ENCODE results near the gene CAPN15. TPM values are rescaled to one million over a fixed set of nuclear protein-coding genes. Genes with fewer than 3 reads are reported as not detected.

Gene CAPN15
- total and polyA plus RNA-seq, 2 of the 4 experiments (the other 2 are of a cell fraction) = 9.3 to 24.3 TPM

DNA sequence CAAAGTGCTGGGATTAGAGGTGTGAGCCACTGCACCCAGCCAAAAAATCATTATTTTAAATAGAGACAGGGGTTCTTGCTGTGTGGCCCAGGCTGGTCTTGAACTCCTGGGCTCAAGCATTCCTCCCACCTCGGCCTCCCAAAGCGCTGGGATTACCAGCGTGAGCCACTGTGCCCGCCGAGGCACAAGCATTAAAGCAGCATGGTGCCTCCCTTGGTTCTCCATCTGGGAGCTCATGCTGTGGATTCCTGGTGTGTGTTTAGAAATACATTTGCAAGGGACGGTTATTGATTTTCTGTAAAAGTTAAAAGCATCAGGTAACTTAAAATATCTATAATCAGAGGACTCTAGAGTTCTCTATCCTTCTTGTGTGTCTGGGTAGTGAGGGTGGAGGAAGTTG, 14.7 kb upstream of the CAPN15 start:
- no peak overlapping the region for H3K4ac ChIP-seq (ENCODE audit: low read depth, low read length)
- WGBS, 2 experiments (ENCODE audit: extremely low coverage in 2 of 2, insufficient read length in 1 of 2) = no CpG with 5 or more reads among the region's 6 CpGs
- dilution Hi-C loops (cut with HindIII; ENCODE audit: low sequenced_read_pairs, unreplicated experiment) (no loop called here), in situ Hi-C loops (cut with MboI; ENCODE audit: low sequenced_read_pairs) (no loop called here), intact Hi-C loops (cut with micrococcal nuclease) (no loop called here)
- H3K4me3 ChIP-seq (ENCODE audit: insufficient read depth, low read depth, low read length) = no peak overlapping the region
- H2AK9ac ChIP-seq (replicated peaks; ENCODE audit: low read depth, low read length, poor library complexity) = no peak overlapping the region
- H2BK5ac ChIP-seq (ENCODE audit: low read depth, low read length, poor library complexity, severe bottlenecking) = no peak overlapping the region
- no peak overlapping the region for H3K56ac ChIP-seq (ENCODE audit: extremely low read depth, insufficient read depth, low read length)
- no peaks in the 10 kb centered on the region for H3K4me1 ChIP-seq (ENCODE audit: control insufficient read depth, insufficient read depth, low read length)
- 0 out of 2 replicates have a peak, but pooled peaks cover 3% of the 10 kb centered on the region for H3K9me1 ChIP-seq (ENCODE audit: insufficient read depth, low read length)
- no peak overlapping the region for H3K14ac ChIP-seq (replicated peaks; ENCODE audit: low read depth, low read length)
- no peak overlapping the region for H3K4me2 ChIP-seq (ENCODE audit: low read depth, low read length)
- H2BK15ac ChIP-seq (ENCODE audit: low read depth, low read length) = no peak overlapping the region
- peaks cover 33% of the 10 kb centered on the region for H3K36me3 ChIP-seq (ENCODE audit: control insufficient read depth, insufficient read depth, low read length)
- H3K27ac ChIP-seq (ENCODE audit: insufficient read depth, low read length) = no peak overlapping the region
- TF ChIP-seq CHD1 (IDR thresholded peaks at IDR 0.05; ENCODE audit: low read depth, low read length) (no peak), MAFK (IDR thresholded peaks at IDR 0.05; ENCODE audit: low read depth, low read length) (no peak), RAD21 (IDR thresholded peaks at IDR 0.05; ENCODE audit: low read length) (no peak), CEBPB (IDR thresholded peaks at IDR 0.05; ENCODE audit: low read depth, low read length) (no peak), RFX5 (IDR thresholded peaks at IDR 0.05; ENCODE audit: low read depth, low read length) (no peak), NFE2L2 (IDR thresholded peaks at IDR 0.05; ENCODE audit: low read depth, low read length) (no peak)
- TF ChIP-seq, protein P1, sequence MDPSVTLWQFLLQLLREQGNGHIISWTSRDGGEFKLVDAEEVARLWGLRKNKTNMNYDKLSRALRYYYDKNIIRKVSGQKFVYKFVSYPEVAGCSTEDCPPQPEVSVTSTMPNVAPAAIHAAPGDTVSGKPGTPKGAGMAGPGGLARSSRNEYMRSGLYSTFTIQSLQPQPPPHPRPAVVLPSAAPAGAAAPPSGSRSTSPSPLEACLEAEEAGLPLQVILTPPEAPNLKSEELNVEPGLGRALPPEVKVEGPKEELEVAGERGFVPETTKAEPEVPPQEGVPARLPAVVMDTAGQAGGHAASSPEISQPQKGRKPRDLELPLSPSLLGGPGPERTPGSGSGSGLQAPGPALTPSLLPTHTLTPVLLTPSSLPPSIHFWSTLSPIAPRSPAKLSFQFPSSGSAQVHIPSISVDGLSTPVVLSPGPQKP (IDR thresholded peaks at IDR 0.05; ENCODE audit: borderline replicate concordance, low read depth, low read length) = no peak
- TF ChIP-seq, protein P2, sequence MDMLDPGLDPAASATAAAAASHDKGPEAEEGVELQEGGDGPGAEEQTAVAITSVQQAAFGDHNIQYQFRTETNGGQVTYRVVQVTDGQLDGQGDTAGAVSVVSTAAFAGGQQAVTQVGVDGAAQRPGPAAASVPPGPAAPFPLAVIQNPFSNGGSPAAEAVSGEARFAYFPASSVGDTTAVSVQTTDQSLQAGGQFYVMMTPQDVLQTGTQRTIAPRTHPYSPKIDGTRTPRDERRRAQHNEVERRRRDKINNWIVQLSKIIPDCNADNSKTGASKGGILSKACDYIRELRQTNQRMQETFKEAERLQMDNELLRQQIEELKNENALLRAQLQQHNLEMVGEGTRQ (IDR thresholded peaks at IDR 0.05; ENCODE audit: low read depth, low read length) = no peak
- TF ChIP-seq, protein P3, sequence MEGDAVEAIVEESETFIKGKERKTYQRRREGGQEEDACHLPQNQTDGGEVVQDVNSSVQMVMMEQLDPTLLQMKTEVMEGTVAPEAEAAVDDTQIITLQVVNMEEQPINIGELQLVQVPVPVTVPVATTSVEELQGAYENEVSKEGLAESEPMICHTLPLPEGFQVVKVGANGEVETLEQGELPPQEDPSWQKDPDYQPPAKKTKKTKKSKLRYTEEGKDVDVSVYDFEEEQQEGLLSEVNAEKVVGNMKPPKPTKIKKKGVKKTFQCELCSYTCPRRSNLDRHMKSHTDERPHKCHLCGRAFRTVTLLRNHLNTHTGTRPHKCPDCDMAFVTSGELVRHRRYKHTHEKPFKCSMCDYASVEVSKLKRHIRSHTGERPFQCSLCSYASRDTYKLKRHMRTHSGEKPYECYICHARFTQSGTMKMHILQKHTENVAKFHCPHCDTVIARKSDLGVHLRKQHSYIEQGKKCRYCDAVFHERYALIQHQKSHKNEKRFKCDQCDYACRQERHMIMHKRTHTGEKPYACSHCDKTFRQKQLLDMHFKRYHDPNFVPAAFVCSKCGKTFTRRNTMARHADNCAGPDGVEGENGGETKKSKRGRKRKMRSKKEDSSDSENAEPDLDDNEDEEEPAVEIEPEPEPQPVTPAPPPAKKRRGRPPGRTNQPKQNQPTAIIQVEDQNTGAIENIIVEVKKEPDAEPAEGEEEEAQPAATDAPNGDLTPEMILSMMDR (conservative IDR thresholded peaks at IDR 0.05; ENCODE audit: low read depth, low read length) = no peak
- ChIA-PET CTCF (no interaction called here), POLR2A (ENCODE audit: unreplicated experiment) (no interaction called here)
- no peak overlapping the region for H2BK20ac ChIP-seq (ENCODE audit: low read depth, low read length)
- BruUV-seq (replicated peaks) = no TSS peak
- H3K9ac ChIP-seq (ENCODE audit: low read depth, low read length) = no peak overlapping the region
- H2AK5ac ChIP-seq (ENCODE audit: low read depth, low read length) = no peak overlapping the region
- no peaks in the 10 kb centered on the region for H3K9me3 ChIP-seq (ENCODE audit: control insufficient read depth, insufficient read depth, low read length)
- no peak overlapping the region for H4K91ac ChIP-seq (ENCODE audit: insufficient read depth, low read depth, low read length)
- H3K23ac ChIP-seq (ENCODE audit: low read depth, low read length) = no peak overlapping the region
- ATAC-seq (ENCODE audit: low read depth) (no peak), DNase-seq (no peak)
- H2AFZ ChIP-seq (replicated peaks; ENCODE audit: low read length, poor library complexity) = no peak overlapping the region
- H3K18ac ChIP-seq (ENCODE audit: low read depth, low read length) = no peak overlapping the region
- peaks cover 0 to 3% of the 10 kb centered on the region in 2 experiments; a peak in 1 of 4 replicates for H3K79me1 ChIP-seq (ENCODE audit: low read depth in 1 of 2, low read length in 2 of 2)
- no peaks in the 10 kb centered on the region for H3K27me3 ChIP-seq (ENCODE audit: control insufficient read depth, insufficient read depth, low read length)
- H4K20me1 ChIP-seq (ENCODE audit: insufficient read depth, low read length) = no peaks in the 10 kb centered on the region
- H4K8ac ChIP-seq (ENCODE audit: low read depth in 2 of 2, low read length in 2 of 2) = no peak overlapping the region
- H4K5ac ChIP-seq (ENCODE audit: low read depth, low read length) = no peak overlapping the region
- H2BK120ac ChIP-seq (ENCODE audit: low read depth, low read length) = no peak overlapping the region

All from IMR-90 (cell line).